Keratinocyte (primary cell): ENCODE results near the gene CCNI. TPM values are rescaled to one million over a fixed set of nuclear protein-coding genes. Genes with fewer than 3 reads are reported as not detected.

ENCODE experiments used
- DNase-seq: peaks from one replicate; pipeline ENCODE4 v3.0.0-alpha.2; 2011; ENCODE audit warnings: low read depth, missing footprints, low spot score
- FAIRE-seq: peaks from 2 replicates; lab custom pipeline; 2011; peaks lifted over from hg19 to GRCh38; lab: Jason Lieb, UNC
- H2AFZ ChIP-seq: 2 replicates; pipeline ENCODE4 v1.6.0; 2012; ENCODE audit warnings: low read length, control low read depth, inconsistent platforms; ENCODE audit not compliant: control insufficient read depth
- H3K27ac ChIP-seq: 2 replicates; pipeline ENCODE4 v1.5.1; 2011; ENCODE audit warnings: low read length; ENCODE audit not compliant: control insufficient read depth, insufficient read depth
- H3K27me3 ChIP-seq: 3 replicates; pipeline ENCODE4 v1.6.0; 2011; ENCODE audit warnings: low read length; ENCODE audit not compliant: control insufficient read depth, insufficient read depth; ENCODE audit errors: extremely low read depth
- H3K36me3 ChIP-seq, 2 experiments: 2 replicates in 1 of 2; 3 replicates in 1 of 2; pipeline ENCODE4 v1.5.1; 2011; ENCODE audit warnings: low read length in 2 of 2, mild to moderate bottlenecking in 1 of 2; ENCODE audit not compliant: control insufficient read depth in 2 of 2, insufficient read depth in 2 of 2; ENCODE audit errors: extremely low read depth in 1 of 2
- H3K4me1 ChIP-seq: 3 replicates; pipeline ENCODE4 v1.5.1; 2011; ENCODE audit warnings: low read length; ENCODE audit not compliant: control insufficient read depth, insufficient read depth; ENCODE audit errors: extremely low read depth
- H3K4me2 ChIP-seq: 3 replicates; pipeline ENCODE4 v1.6.0; 2011; ENCODE audit warnings: low read depth, low read length; ENCODE audit not compliant: control insufficient read depth, insufficient read depth; ENCODE audit errors: extremely low read depth
- H3K4me3 ChIP-seq, 3 experiments: fragments of 200-600 bp in 1 of 3; sonication (generic) in 1 of 3; 2 replicates in 2 of 3; 3 replicates in 1 of 3; pipeline ENCODE4 v1.5.1; 2011 to 2016; ENCODE audit warnings: low read length in 3 of 3, mild to moderate bottlenecking in 3 of 3, control low read depth in 2 of 3, inconsistent platforms in 1 of 3, low read depth in 1 of 3, mixed read lengths in 1 of 3, mixed run types in 1 of 3, moderate library complexity in 1 of 3; ENCODE audit not compliant: control insufficient read depth in 2 of 3, insufficient read depth in 2 of 3; ENCODE audit errors: extremely low read depth in 1 of 3
- H3K79me2 ChIP-seq: 2 replicates; pipeline ENCODE4 v1.6.0; 2012; ENCODE audit warnings: low read length; ENCODE audit not compliant: control insufficient read depth, insufficient read depth
- H3K9ac ChIP-seq: 3 replicates; pipeline ENCODE4 v1.6.0; 2011; ENCODE audit warnings: low read length; ENCODE audit not compliant: control insufficient read depth, insufficient read depth; ENCODE audit errors: extremely low read depth
- H3K9me1 ChIP-seq: 3 replicates; pipeline ENCODE4 v1.6.0; 2011; ENCODE audit warnings: low read length; ENCODE audit not compliant: control insufficient read depth, insufficient read depth; ENCODE audit errors: extremely low read depth
- H3K9me3 ChIP-seq: 2 replicates; pipeline ENCODE4 v1.5.1; 2012; ENCODE audit warnings: low read depth, low read length; ENCODE audit not compliant: control insufficient read depth
- H4K20me1 ChIP-seq: 3 replicates; pipeline ENCODE4 v1.6.0; 2011; ENCODE audit warnings: low read length; ENCODE audit not compliant: control insufficient read depth, insufficient read depth; ENCODE audit errors: extremely low read depth
- CTCF ChIP-seq, 3 experiments: IDR thresholded peaks in 1 of 3; conservative IDR thresholded peaks in 1 of 3; optimal IDR thresholded peaks in 1 of 3; 2 replicates in 2 of 3; 3 replicates in 1 of 3; pipeline versions ENCODE3 to v1.5.1; 2011; ENCODE audit warnings: low read length in 3 of 3, mild to moderate bottlenecking in 3 of 3, moderate library complexity in 2 of 3, control low read depth in 1 of 3, inconsistent platforms in 1 of 3; ENCODE audit not compliant: insufficient read depth in 2 of 3; ENCODE audit errors: extremely low read depth in 1 of 3
- EZH2 ChIP-seq: IDR thresholded peaks from one replicate; pipeline ENCODE4 v1.6.1; 2012; ENCODE audit warnings: inconsistent platforms, mild to moderate bottlenecking, low read length, moderate library complexity
- dilution Hi-C: fragments of 300-500 bp; cut with MboI; formaldehyde crosslinking; loops from one replicate; pipeline ENCODE4 v1.7.0; 2020; ENCODE audit warnings: low sequenced_read_pairs; ENCODE audit not compliant: extremely low pct_ligation_motif_present
- polyA plus RNA-seq, 5 experiments: library from polyadenylated mRNA; depleted of rRNA in 3 of 5; stranded (reverse) in 3 of 5; stranded (forward) in 1 of 5; unstranded in 1 of 5; fragments of >200 nt; gene quantifications; 1 replicate in 1 of 5; 2 replicates in 3 of 5; 3 replicates in 1 of 5; pipeline versions ENCODE4 v1.2.1 to v1.2.3, GENCODE V29; 2011 to 2012; ENCODE audit warnings: missing spikeins in 2 of 5, low read depth in 1 of 5, low replicate concordance in 1 of 5

The CCNI gene
- polyA plus RNA-seq, 1 donor (not counting 4 experiments of a cell fraction or from before 2014, with no cell fraction given): 150 TPM

- dilution Hi-C loops: no loop called here
- no peaks in the 10 kb centered on the region for H3K79me2 ChIP-seq
- H3K4me1 ChIP-seq: peaks cover 16% of the 10 kb centered on the region
- H3K9me3 ChIP-seq: no peaks in the 10 kb centered on the region
- DNase-seq (no peak), FAIRE-seq (peak; percentile 58)
- H3K9ac ChIP-seq: no peak overlapping the region
- H3K27ac ChIP-seq: no peak overlapping the region
- no peaks in the 10 kb centered on the region for H4K20me1 ChIP-seq
- H3K27me3 ChIP-seq: no peaks in the 10 kb centered on the region
- peak overlapping the region; percentile 2 for H2AFZ ChIP-seq
- TF ChIP-seq CTCF (optimal IDR thresholded peaks at IDR 0.05 in 1 of 3, IDR thresholded peaks at IDR 0.05 in 1 of 3, conservative IDR thresholded peaks at IDR 0.05 in 1 of 3; ENCODE audit: extremely low read depth in 1 of 3, insufficient read depth in 2 of 3, low read length in 3 of 3) (no peak), EZH2 (no peak)
- H3K36me3 ChIP-seq: no peaks in the 10 kb centered on the region
- no peak overlapping the region for H3K4me2 ChIP-seq
- H3K9me1 ChIP-seq: no peaks in the 10 kb centered on the region
- H3K4me3 ChIP-seq: no peak overlapping the region
Measured at GRCh38 chr4:77100234-77100633, 24.4 kb upstream of the CCNI start.

- H2AFZ ChIP-seq: no peak overlapping the region
- no peaks in the 10 kb centered on the region for H3K9me3 ChIP-seq
- DNase-seq (no peak), FAIRE-seq (no peak)
- dilution Hi-C loops: no loop called here
- H3K36me3 ChIP-seq: no peaks in the 10 kb centered on the region
- no peaks in the 10 kb centered on the region for H3K79me2 ChIP-seq
- no peak overlapping the region for H3K27ac ChIP-seq
- no peak overlapping the region for H3K4me2 ChIP-seq
- TF ChIP-seq EZH2 (no peak), CTCF (optimal IDR thresholded peaks at IDR 0.05 in 1 of 3, IDR thresholded peaks at IDR 0.05 in 1 of 3, conservative IDR thresholded peaks at IDR 0.05 in 1 of 3; ENCODE audit: extremely low read depth in 1 of 3, insufficient read depth in 2 of 3, low read length in 3 of 3) (no peak)
- H3K4me1 ChIP-seq: peaks cover 26% of the 10 kb centered on the region
- no peaks in the 10 kb centered on the region for H4K20me1 ChIP-seq
- no peaks in the 10 kb centered on the region for H3K9me1 ChIP-seq
- H3K4me3 ChIP-seq: no peak overlapping the region
- no peaks in the 10 kb centered on the region for H3K27me3 ChIP-seq
- H3K9ac ChIP-seq: no peak overlapping the region
Measured at GRCh38 chr4:77097611-77098010, 21.8 kb upstream of the CCNI start.
